Uterus (tissue), 2 donors: Measurements from ENCODE around the gene USP11.

ENCODE experiments used
- CTCF ChIP-seq, 4 experiments: fragments of 200-600 bp in 2 of 4; fragments of 450-650 bp in 2 of 4; sonication (generic) in 2 of 4; IDR thresholded peaks; one replicate each; pipeline ENCODE4 v1.5.1; 2016 to 2019; ENCODE audit warnings: antibody characterized with exemption in 4 of 4, mild to moderate bottlenecking in 2 of 4, moderate library complexity in 1 of 4
- POLR2A ChIP-seq, 2 donors: fragments of 450-650 bp; IDR thresholded peaks; one replicate each; pipeline ENCODE4 v1.6.1; 2016; ENCODE audit warnings: antibody characterized with exemption in 2 of 2, mild to moderate bottlenecking in 1 of 2, moderate library complexity in 1 of 2

DNA sequence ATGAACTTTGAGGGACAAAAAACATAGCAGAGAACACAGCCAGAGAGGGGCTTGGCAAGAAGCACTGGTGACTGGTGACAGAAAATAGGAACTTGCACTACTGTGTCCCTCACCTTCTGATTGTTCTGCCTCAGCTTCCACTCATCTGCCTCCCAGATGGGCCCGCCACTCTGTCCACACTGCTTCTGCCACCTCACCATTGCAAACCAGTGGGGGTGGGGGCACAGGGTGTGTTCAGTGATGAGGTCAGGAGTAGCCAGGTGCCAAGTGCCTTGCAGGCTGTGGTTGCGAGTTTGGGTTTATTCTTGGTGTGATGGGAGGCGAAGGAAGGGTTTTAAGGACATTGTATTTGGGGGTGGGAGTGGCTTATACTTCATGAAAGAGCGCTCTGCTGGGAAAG lies 48.3 kb upstream of the USP11 start:
- TF ChIP-seq CTCF (IDR thresholded peaks at IDR 0.05) (no peak), POLR2A (IDR thresholded peaks at IDR 0.05) (no peak)
